HepG2 (cell line): ENCODE results near the gene BDH2. TPM values are rescaled to one million over a fixed set of nuclear protein-coding genes. Genes with fewer than 3 reads are reported as not detected.

Experiments
- FOXM1 ChIP-seq: sonication (generic); formaldehyde crosslinking; IDR thresholded peaks from 2 replicates; pipeline ENCODE4 v1.5.0; 2020; ENCODE audit warnings: missing genetic modification reagents
- HINFP ChIP-seq: sonication (generic); formaldehyde crosslinking; IDR thresholded peaks from 2 replicates; pipeline ENCODE4 v1.4.0; 2020; ENCODE audit warnings: low read depth, mild to moderate bottlenecking, missing genetic modification reagents
- JARID2 ChIP-seq: sonication (generic); formaldehyde crosslinking; IDR thresholded peaks from 2 replicates; pipeline ENCODE4 v1.8.1; 2023; ENCODE audit warnings: missing genetic modification reagents, inconsistent platforms; ENCODE audit not compliant: insufficient replicate concordance
- NRL ChIP-seq: sonication (generic); formaldehyde crosslinking; IDR thresholded peaks from 2 replicates; pipeline ENCODE4 v1.5.0; 2020; ENCODE audit warnings: missing genetic modification reagents, mild to moderate bottlenecking, moderate library complexity, borderline replicate concordance
- POGK ChIP-seq: sonication (generic); formaldehyde crosslinking; conservative IDR thresholded peaks from 2 replicates; pipeline ENCODE4 v1.8.0; 2022; ENCODE audit warnings: mild to moderate bottlenecking, moderate library complexity, missing genetic modification reagents
- ZBTB42 ChIP-seq: sonication (generic); formaldehyde crosslinking; IDR thresholded peaks from 2 replicates; pipeline ENCODE4 v1.5.0; 2020; ENCODE audit warnings: mild to moderate bottlenecking, missing genetic modification reagents
- ZBTB43 ChIP-seq: sonication (generic); formaldehyde crosslinking; conservative IDR thresholded peaks from 2 replicates; pipeline ENCODE4 v1.4.0; 2020; ENCODE audit warnings: missing genetic modification reagents
- ZNF350 ChIP-seq: sonication (generic); formaldehyde crosslinking; IDR thresholded peaks from 2 replicates; pipeline ENCODE4 v1.4.0; 2020; ENCODE audit warnings: mild to moderate bottlenecking, low read depth, missing genetic modification reagents, borderline replicate concordance
- ZNF512B ChIP-seq: sonication (generic); formaldehyde crosslinking; IDR thresholded peaks from 2 replicates; pipeline ENCODE4 v1.5.1; 2020; ENCODE audit warnings: missing genetic modification reagents, mild to moderate bottlenecking, borderline replicate concordance
- ZNF687 ChIP-seq: sonication (generic); formaldehyde crosslinking; IDR thresholded peaks from 2 replicates; pipeline ENCODE4 v1.5.1; 2020; ENCODE audit warnings: mild to moderate bottlenecking, missing genetic modification reagents, moderate library complexity
- ZNF784 ChIP-seq: sonication (generic); formaldehyde crosslinking; IDR thresholded peaks from 2 replicates; pipeline ENCODE4 v1.5.1; 2020; ENCODE audit warnings: missing genetic modification reagents, mild to moderate bottlenecking, borderline replicate concordance
- ZNF800 ChIP-seq: sonication (generic); formaldehyde crosslinking; IDR thresholded peaks from 2 replicates; pipeline ENCODE4 v1.4.0; 2020; ENCODE audit warnings: missing genetic modification reagents
- polyA plus RNA-seq, 8 experiments: library from polyadenylated mRNA; depleted of rRNA in 3 of 8; stranded (reverse) in 7 of 8; unstranded in 1 of 8; fragments of >200 nt; fragmentation: Illumina TruSeq in 4 of 8; extraction: Trizol in 4 of 8; gene quantifications; 2 replicates each; pipeline versions ENCODE4 v1.2.1 to v1.2.3, GENCODE V29; 2011 to 2016; ENCODE audit warnings: low read depth in 4 of 8, missing spikeins in 1 of 8, mixed read lengths in 1 of 8; ENCODE audit not compliant: insufficient read depth in 1 of 8
- total RNA-seq, 5 experiments: library from RNA; depleted of rRNA; stranded (reverse); fragments of >200 nt; fragmentation: Illumina TruSeq; extraction: Trizol; gene quantifications; 2 replicates each; pipeline ENCODE4 v1.2.3, GENCODE V29; 2016; ENCODE audit warnings: low read depth in 1 of 5

The BDH2 gene
- total and polyA plus RNA-seq, 2 of the 13 experiments (the other 11 are each of a cell fraction or from before 2014, with no cell fraction given), result 34.8 to 46.2 TPM

- no peak for TF ChIP-seq HINFP (CRISPR knock-in tag)
- no peak for TF ChIP-seq ZBTB42 (CRISPR knock-in tag)
- TF ChIP-seq ZNF512B (CRISPR knock-in tag), result no peak
- TF ChIP-seq POGK (CRISPR knock-in tag), result no peak
- no peak for TF ChIP-seq FOXM1 (CRISPR knock-in tag)
- no peak for TF ChIP-seq ZNF350 (CRISPR knock-in tag)
- TF ChIP-seq JARID2 (CRISPR knock-in tag), result no peak
- TF ChIP-seq ZNF784 (CRISPR knock-in tag), result 0 out of 2 replicates have a peak, but pooled peaks have one; percentile 3
- no peak for TF ChIP-seq ZNF687 (CRISPR knock-in tag)
- no peak; the same call in 1 of the 2 replicates for TF ChIP-seq ZBTB43 (CRISPR knock-in tag)
- no peak for TF ChIP-seq ZNF800 (CRISPR knock-in tag)
- TF ChIP-seq NRL, result no peak
Observed at GRCh38 chr4:103074744-103075434, 24.7 kb downstream of the BDH2 start (continued).
